Muscle of back (tissue), 11 donors: ENCODE results near the gene RETREG1. TPM values are rescaled to one million over a fixed set of nuclear protein-coding genes. Genes with fewer than 3 reads are reported as not detected.
"Not testable (repeated sequence)": the region's sequence is repeated elsewhere in the genome, so short reads cannot be mapped to it uniquely, and the experiment has no call there.

Source experiments
- DNase-seq, 3 donors: peaks; one replicate each; pipeline versions ENCODE4 v3.0.0 to v3.0.0-alpha.2; 2013
- polyA plus RNA-seq, 10 donors: library from polyadenylated mRNA; unstranded; fragments of 120-200 nt; gene quantifications; one replicate each; pipeline ENCODE4 v1.2.1, GENCODE V29; 2013; ENCODE audit not compliant: insufficient read length in 10 of 10

RETREG1 gene
- polyA plus RNA-seq, 10 donors: 45.1 to 103 (median 71.8) TPM

- DNase-seq: no peak
Observed at GRCh38 chr5:16558984-16559629, 57.7 kb downstream of the RETREG1 start.

DNA sequence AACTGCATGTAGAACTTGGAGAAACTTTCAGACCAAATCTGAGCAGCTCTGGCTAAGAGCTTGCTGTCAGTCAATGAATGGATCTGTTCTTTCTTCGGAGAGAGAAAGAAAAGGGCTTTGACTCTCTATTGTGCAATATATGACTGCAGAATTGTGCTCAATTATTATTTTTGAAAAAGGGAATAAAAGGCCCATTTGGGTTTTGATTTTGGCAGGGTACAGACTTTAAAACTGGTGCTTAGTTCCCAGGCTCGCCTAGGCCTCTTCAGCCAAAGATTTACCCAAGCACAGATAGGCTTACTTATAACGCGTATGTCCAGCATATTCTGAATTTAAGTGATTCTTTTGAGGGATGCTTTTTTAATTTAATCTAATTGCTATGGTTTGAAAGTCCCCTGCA lies 59.3 kb downstream of the RETREG1 start:
- no peak for DNase-seq

- DNase-seq: no peak
Observed at GRCh38 chr5:16554110-16554509, 62.7 kb downstream of the RETREG1 start.

- DNase-seq: peak; percentile 69 to 83 (median 73)
Observed at GRCh38 chr5:16552666-16553343, 64.0 kb downstream of the RETREG1 start.

DNA sequence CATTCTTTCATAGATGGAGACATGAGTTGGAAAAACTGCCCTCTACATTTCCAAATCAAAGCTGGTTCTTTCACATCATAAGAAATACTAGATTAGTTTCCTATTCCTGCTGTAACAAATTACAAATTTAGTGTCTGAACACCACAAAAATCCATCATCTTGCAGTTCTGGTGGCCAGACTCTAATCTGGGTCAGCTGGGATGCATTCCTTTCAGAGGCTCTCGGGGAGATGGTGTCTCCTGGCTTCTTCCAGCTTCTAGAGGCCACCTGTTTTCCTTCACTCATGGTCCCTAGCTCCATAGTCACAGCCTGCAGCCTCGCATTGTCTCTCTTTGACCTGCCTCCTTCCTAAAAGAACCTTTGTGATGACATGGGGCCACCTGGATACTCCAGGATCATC lies 65.2 kb downstream of the RETREG1 start:
- no peak for DNase-seq

DNA sequence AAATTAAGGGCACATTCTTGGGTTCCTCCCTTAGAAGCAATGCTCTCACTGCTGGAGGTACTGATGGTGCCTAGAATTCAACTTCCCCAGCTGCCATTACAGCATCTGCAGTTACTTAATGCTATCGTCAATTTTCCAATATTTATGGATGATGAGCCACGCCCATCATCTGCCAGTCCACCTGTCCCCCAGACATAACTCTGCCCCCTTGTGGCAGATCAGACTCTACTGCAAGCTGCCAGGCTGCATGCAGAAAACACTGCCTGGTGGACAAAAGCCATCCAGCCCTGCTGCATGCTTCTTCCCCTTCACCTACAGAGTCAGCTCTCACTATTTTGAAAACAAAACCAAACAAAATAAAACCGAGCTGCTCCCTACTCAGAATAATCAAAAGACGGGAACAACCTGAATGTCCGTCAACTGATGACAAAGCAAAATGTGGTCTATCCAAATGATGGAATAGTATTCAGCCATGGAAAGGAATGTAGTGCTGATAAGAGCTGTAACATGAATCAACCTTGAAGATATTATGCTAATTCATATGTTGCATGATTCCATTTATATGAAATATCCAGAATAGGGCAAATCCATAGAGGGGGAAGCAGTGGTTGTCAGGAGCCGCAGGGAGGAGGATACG lies 66.4 kb downstream of the RETREG1 start:
- DNase-seq: no peak

GRCh38 chr5:16549491-16550206 lies 67.1 kb downstream of the RETREG1 start:
- DNase-seq: peak; percentile 20 to 64 (median 57)

GRCh38 chr5:16548812-16549211 lies 68.0 kb downstream of the RETREG1 start:
- DNase-seq: no peak

DNA sequence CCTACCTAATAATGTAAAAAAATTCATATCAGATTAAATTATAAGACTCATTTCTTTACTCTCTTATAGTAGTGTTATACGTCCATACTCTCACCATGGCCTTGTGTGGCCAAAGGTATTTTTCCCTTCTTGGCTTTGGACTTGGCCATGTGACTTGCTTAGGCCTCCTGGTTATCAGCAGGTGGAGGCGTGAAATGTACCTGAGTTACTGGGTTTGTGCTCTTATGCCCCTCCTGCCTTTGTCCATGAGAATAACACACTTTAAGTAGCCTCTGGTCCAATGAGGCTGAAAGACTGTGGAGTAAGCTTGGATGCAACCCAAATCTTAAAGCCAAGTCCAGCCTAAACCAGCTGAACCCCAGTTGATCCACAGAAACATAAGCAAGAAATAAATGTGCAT lies 68.7 kb downstream of the RETREG1 start:
- no peak for DNase-seq

- DNase-seq: no peak
Observed at GRCh38 chr5:16547200-16547842, 69.5 kb downstream of the RETREG1 start.

GRCh38 chr5:16546732-16547131 lies 70.1 kb downstream of the RETREG1 start:
- no peak for DNase-seq

- no peak for DNase-seq
Observed at GRCh38 chr5:16544607-16545374, 72.0 kb downstream of the RETREG1 start.

DNA sequence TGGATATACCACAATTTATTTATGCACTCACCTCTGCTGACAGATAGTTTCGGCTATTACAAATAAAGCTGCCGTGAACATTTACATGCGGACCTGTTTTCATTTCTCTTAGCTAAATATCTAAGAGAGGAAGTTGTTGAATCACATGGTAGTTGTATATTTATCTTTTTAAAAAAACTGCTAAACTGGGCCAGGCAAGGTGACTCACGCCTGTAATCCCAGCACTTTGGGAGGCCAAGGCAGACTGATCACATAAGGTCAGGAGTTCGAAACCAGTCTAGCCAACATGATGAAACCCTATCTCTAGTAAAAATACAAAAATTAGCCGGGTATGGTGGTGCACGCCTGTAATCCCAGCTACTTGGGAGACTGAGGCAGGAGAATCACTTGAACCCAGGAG lies 73.6 kb downstream of the RETREG1 start:
- DNase-seq: not testable (repeated sequence)

- no peak for DNase-seq
Observed at GRCh38 chr5:16542236-16542635, 74.6 kb downstream of the RETREG1 start.

DNA sequence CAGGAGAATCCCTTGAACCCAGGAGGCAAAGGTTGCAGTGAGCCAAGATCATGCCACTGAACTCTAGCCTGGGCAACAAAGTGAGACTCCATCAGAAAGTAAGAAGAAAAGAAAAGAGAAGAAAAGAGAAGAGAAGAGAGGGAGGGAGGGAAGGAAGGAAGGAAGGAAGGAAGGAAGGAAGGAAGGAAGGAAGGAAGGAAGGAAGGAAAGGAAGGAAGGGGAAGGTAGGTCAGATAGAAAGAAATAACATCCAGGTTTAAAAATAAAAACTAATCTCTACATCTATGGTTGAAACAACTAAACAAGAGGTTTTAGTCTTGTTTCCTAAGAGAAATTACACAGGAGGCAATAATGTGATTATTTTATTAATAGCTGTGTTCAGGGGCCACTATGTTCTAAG lies 75.2 kb downstream of the RETREG1 start:
- not testable (repeated sequence) for DNase-seq

- DNase-seq: peak in 1 of 3 donors; percentile 57
Observed at GRCh38 chr5:16540421-16540820, 76.4 kb downstream of the RETREG1 start.

DNA sequence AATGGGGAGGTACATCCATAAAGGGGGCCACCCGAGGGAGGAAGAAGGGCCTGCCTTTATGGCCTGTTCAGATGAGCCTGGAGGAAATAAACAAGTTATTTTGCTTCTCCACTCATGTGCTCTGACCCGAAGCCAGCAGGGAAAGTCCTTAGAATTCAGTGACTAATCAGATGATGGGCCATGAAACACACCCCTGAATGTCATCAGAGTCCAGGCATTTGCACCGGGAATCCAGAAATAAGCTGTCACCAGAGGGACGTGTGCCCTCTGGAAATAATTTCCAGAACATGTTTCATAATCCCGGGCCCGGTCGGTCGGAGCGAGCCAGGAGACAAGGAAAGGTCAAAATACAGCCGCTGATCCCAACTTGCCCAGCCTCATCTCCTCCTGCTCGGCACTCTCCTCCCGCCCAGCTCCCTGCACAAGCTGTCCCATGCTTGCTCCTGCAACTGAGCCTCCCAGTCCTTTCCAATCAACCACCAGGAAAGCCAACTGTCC lies 77.6 kb downstream of the RETREG1 start:
- peak; percentile 52 to 79 (median 72) for DNase-seq

GRCh38 chr5:16538006-16538405 lies 78.8 kb downstream of the RETREG1 start:
- DNase-seq: peak; percentile 66 to 77 (median 75)

- no peak for DNase-seq
Observed at GRCh38 chr5:16536818-16537217, 80.0 kb downstream of the RETREG1 start.

GRCh38 chr5:16536246-16536645 lies 80.6 kb downstream of the RETREG1 start:
- DNase-seq: no peak

DNA sequence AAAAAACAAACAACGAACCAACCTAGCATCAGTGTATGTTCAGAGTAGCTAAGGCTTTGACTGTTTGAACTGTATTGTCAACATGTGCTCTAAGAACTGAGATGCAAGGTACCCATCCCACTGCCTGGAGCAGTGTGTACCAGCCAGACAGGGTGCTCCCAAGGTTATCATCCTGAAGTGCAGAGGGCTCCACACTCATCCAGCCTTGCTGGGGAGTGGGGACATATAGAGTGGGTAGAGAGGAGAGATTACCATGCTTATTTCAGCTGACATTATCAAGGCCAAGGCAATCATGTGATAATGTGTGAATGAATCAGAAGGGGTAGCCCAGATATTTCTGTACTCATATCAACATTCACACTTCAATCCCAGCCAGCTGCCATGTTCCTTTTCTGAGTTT lies 82.5 kb downstream of the RETREG1 start:
- DNase-seq: no peak
